ENCODE data around the gene NDFIP1. TPM values are rescaled to one million over a fixed set of nuclear protein-coding genes. Genes with fewer than 3 reads are reported as not detected.
A peak's percentile ranks its signal among the peaks of the same experiment; 100 is the strongest.

Gene NDFIP1
- total and polyA plus RNA-seq, 2 of the 13 experiments (the other 11 are each of a cell fraction or from before 2014, with no cell fraction given) = 12.4 to 15.7 TPM

DNA sequence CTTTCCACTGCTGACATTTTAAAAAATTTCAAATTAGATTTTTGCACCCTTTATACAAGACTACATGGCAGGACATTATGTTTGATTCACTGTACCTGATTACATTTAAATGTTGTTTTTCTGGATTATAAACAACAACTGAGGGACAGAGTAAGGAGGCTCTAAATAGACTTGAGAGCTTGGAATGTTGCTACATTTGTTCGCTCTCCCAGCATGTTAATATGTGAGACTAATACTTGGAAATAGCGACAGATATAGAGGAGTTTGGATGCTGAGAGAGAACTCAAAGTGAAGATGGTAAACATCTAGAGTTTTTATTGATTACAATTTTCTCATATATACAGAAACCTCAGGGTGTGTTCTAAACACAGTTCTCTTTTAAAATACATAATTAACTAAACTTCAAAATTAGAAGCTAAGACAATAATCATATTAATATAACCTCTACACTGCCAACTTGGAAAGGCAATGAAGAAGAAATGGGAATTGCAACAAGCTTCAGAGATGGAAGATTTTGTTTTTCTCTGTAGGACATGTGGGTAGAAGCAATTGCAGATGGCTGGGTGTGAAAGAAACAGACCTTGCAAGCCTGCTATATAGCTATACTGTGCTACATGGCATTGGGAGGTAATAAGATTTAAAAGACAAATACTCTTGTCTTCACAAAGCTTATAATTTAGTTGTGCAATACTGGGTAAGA lies 1.4 kb upstream of the NDFIP1 start:
- ATAC-seq (no peak), DNase-seq (ENCODE audit: low spot score) (no peak), FAIRE-seq (no peak)
- ChIA-PET CTCF (ENCODE audit: low intra/inter-chr PET ratio, low total read pairs) (no interaction called here), POLR2A (no interaction called here)
- H3K4me1 ChIP-seq (ENCODE audit: insufficient read depth, low read length) = peaks cover 26% of the 10 kb centered on the region
- H3K79me2 ChIP-seq (ENCODE audit: insufficient read depth, low read length) = peaks cover 23% of the 10 kb centered on the region
- no peaks in the 10 kb centered on the region for H3K36me3 ChIP-seq (replicated peaks in 1 of 2; ENCODE audit: control insufficient read depth in 1 of 2, insufficient read depth in 2 of 2, low read length in 2 of 2)
- no peaks in the 10 kb centered on the region for H3K9me3 ChIP-seq (ENCODE audit: low read length)
- WGBS (ENCODE audit: low lambda C conversion rate) = 71% methylated on average over 2 of the region's 2 CpGs
- in situ Hi-C loops (cut with HindIII; ENCODE audit: extremely low pct_ligation_motif_present, low pct_unique_long_range_greater_than_20kb) (no loop called here), intact Hi-C loops (cut with micrococcal nuclease; ENCODE audit: unreplicated experiment) (no loop called here)
- no peaks in the 10 kb centered on the region for H4K20me1 ChIP-seq (ENCODE audit: insufficient read depth, low read length)
- H3K4me2 ChIP-seq (ENCODE audit: low read depth, low read length) = peak overlapping the region; percentile 87; the same call in 1 of the 2 replicates
- H2AFZ ChIP-seq (ENCODE audit: low read length) = no peak overlapping the region
- H3K9ac ChIP-seq (ENCODE audit: insufficient read depth, low read depth, low read length) = no peak overlapping the region
- no peak overlapping the region for H3K27ac ChIP-seq (ENCODE audit: extremely low read length, insufficient read depth, low read length)
- H3K4me3 ChIP-seq (replicated peaks in 1 of 3; ENCODE audit: insufficient read depth in 1 of 3, low read depth in 2 of 3, low read length in 3 of 3) = no peak overlapping the region
- peaks cover 0 to 14% of the 10 kb centered on the region in 2 experiments for H3K27me3 ChIP-seq (ENCODE audit: control insufficient read depth in 1 of 2, insufficient read depth in 2 of 2, low read length in 2 of 2)
- BruUV-seq (replicated peaks) = no TSS peak
- TF ChIP-seq, protein P1, sequence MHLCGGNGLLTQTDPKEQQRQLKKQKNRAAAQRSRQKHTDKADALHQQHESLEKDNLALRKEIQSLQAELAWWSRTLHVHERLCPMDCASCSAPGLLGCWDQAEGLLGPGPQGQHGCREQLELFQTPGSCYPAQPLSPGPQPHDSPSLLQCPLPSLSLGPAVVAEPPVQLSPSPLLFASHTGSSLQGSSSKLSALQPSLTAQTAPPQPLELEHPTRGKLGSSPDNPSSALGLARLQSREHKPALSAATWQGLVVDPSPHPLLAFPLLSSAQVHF (CRISPR knock-in tag; IDR thresholded peaks at IDR 0.05) = no peak
- peak; percentile 20; the same call in 1 of the 2 replicates for TF ChIP-seq CEBPB (IDR thresholded peaks at IDR 0.05; ENCODE audit: borderline replicate concordance, low read depth, low read length)

DNA sequence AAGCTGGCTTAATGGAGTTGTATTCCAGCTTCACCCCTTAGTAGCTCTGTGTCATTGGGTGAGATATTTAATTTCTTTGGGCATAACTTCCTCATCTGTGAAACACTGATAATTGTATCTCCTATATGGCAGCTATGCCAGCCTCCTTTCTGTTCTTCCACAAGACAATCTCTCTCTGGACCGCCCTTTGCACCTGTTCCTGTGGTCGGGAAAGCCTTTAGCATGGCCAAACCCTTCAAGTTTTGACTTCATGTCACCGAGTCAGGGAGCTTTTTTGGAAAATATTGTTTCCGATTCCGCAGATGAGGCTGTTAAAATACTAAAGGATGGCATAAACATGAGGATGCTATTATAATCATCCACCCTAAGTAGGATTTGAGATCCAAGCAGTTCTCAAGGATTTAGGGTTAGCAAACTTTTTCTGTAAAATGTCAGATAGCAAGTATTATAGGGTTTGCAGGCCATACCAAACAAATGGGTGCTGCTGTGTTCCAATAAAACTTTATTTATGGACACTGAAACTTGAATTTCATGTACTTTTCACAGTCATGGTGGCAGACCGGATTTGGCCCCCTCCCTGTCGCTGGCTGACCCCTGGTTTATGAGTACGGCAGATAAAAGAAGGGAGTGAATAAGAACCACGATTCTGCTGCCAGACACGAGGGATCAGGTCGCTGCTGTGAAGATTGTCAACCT lies 695 bp upstream of the NDFIP1 start:
- WGBS (ENCODE audit: low lambda C conversion rate) = 61% methylated on average over 9 of the region's 11 CpGs
- POLR2A ChIA-PET = no interaction called here
- TF ChIP-seq, protein P2, sequence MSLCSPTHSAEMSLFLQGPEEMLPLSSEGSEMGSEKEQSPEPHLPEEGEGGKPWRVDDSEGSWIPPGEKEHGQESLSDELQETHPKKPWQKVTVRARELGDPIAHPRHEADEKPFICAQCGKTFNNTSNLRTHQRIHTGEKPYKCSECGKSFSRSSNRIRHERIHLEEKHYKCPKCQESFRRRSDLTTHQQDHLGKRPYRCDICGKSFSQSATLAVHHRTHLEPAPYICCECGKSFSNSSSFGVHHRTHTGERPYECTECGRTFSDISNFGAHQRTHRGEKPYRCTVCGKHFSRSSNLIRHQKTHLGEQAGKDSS (CRISPR knock-in tag; IDR thresholded peaks at IDR 0.05; ENCODE audit: borderline replicate concordance, low read depth) = no peak
- no peak for TF ChIP-seq RCOR2 (CRISPR knock-in tag; IDR thresholded peaks at IDR 0.05)
- 0 out of 2 replicates have a peak, but pooled peaks have one; percentile 15 for TF ChIP-seq ZNF354B (CRISPR knock-in tag; IDR thresholded peaks at IDR 0.05)
- TF ChIP-seq ZBTB7A (CRISPR knock-in tag; IDR thresholded peaks at IDR 0.05) = 0 out of 2 replicates have a peak, but pooled peaks have one; percentile 45
- no peak for TF ChIP-seq RARA (CRISPR knock-in tag; IDR thresholded peaks at IDR 0.05)
- TF ChIP-seq ZNF674 (CRISPR knock-in tag; IDR thresholded peaks at IDR 0.05; ENCODE audit: low read depth) = 0 out of 2 replicates have a peak, but pooled peaks have one; percentile 46
- no peak for TF ChIP-seq ZSCAN12 (CRISPR knock-in tag; IDR thresholded peaks at IDR 0.05)
- TF ChIP-seq ZSCAN29 (CRISPR knock-in tag; conservative IDR thresholded peaks at IDR 0.05) = 0 out of 2 replicates have a peak, but pooled peaks have one; percentile 3

More for the DNA sequence above, 695 bp upstream of the NDFIP1 start:
- in situ Hi-C loops (cut with HindIII; ENCODE audit: extremely low pct_ligation_motif_present, low pct_unique_long_range_greater_than_20kb) = no loop called here
- Histone ChIP-seq H3K9me3 (ENCODE audit: low read length) (no peaks in the 10 kb centered on the region), H3K79me2 (ENCODE audit: insufficient read depth, low read length) (peaks cover 26% of the 10 kb centered on the region), H3K27ac (ENCODE audit: extremely low read length, insufficient read depth, low read length) (no peak overlapping the region), H3K4me3 (replicated peaks in 1 of 3; ENCODE audit: insufficient read depth in 1 of 3, low read depth in 2 of 3, low read length in 3 of 3) (peak overlapping the region; percentile 82 to 88 (median 87); a peak in 5 of 6 replicates), H3K4me1 (ENCODE audit: insufficient read depth, low read length) (peaks cover 26% of the 10 kb centered on the region), H4K20me1 (ENCODE audit: insufficient read depth, low read length) (no peaks in the 10 kb centered on the region), H3K9ac (ENCODE audit: insufficient read depth, low read depth, low read length) (peak overlapping the region; percentile 85; the same call in 1 of the 2 replicates), H3K4me2 (ENCODE audit: low read depth, low read length) (peak overlapping the region; percentile 87), H3K36me3 (replicated peaks in 1 of 2; ENCODE audit: control insufficient read depth in 1 of 2, insufficient read depth in 2 of 2, low read length in 2 of 2) (no peaks in the 10 kb centered on the region), H3K27me3 (ENCODE audit: control insufficient read depth in 1 of 2, insufficient read depth in 2 of 2, low read length in 2 of 2) (peaks cover 0 to 14% of the 10 kb centered on the region in 2 experiments; a peak in 4 of 5 replicates), H2AFZ (ENCODE audit: low read length) (peak overlapping the region; percentile 58)
- DNase-seq (ENCODE audit: low spot score) (no peak), ATAC-seq (no peak), FAIRE-seq (no peak)
- intact Hi-C loops (cut with micrococcal nuclease; ENCODE audit: unreplicated experiment) = no loop called here
- CTCF ChIA-PET (ENCODE audit: low intra/inter-chr PET ratio, low total read pairs) = no interaction called here
- BruUV-seq (replicated peaks) = no TSS peak
